Hepatocyte (in vitro differentiated cells): ENCODE results near the gene OVOL1. TPM values are rescaled to one million over a fixed set of nuclear protein-coding genes. Genes with fewer than 3 reads are reported as not detected.
"Not testable (repeated sequence)": the region's sequence is repeated elsewhere in the genome, so short reads cannot be mapped to it uniquely, and the experiment has no call there.

Experiments used
- DNase-seq: peaks from one replicate; pipeline ENCODE4 v3.0.0-alpha.2; 2016; ENCODE audit warnings: low spot score
- H2AFZ ChIP-seq: fragments of 200-600 bp; sonication (generic); 2 replicates; pipeline ENCODE4 v1.6.0; 2016; ENCODE audit warnings: antibody characterized with exemption, mild to moderate bottlenecking
- H3K27ac ChIP-seq: fragments of 200-600 bp; sonication (generic); 2 replicates; pipeline ENCODE4 v1.5.1; 2016; ENCODE audit warnings: mild to moderate bottlenecking
- H3K27me3 ChIP-seq: fragments of 200-600 bp; sonication (generic); 2 replicates; pipeline ENCODE4 v1.6.1; 2016
- H3K36me3 ChIP-seq: fragments of 200-600 bp; sonication (generic); replicated peaks from 2 replicates; pipeline ENCODE4 v1.5.1; 2016; ENCODE audit warnings: low read depth; ENCODE audit not compliant: insufficient read depth
- H3K4me1 ChIP-seq: fragments of 200-600 bp; sonication (generic); 2 replicates; pipeline ENCODE4 v1.5.1; 2016; ENCODE audit warnings: mild to moderate bottlenecking, moderate library complexity; ENCODE audit not compliant: insufficient read depth
- H3K4me2 ChIP-seq: fragments of 200-600 bp; sonication (generic); 2 replicates; pipeline ENCODE4 v1.6.0; 2016
- H3K4me3 ChIP-seq: fragments of 200-600 bp; sonication (generic); 2 replicates; pipeline ENCODE4 v1.5.1; 2016; ENCODE audit warnings: mild to moderate bottlenecking
- H3K79me2 ChIP-seq: fragments of 200-600 bp; sonication (generic); 2 replicates; pipeline ENCODE4 v1.6.0; 2017; ENCODE audit warnings: mild to moderate bottlenecking
- H3K9me2 ChIP-seq: fragments of 200-600 bp; sonication (generic); replicated peaks from 2 replicates; pipeline ENCODE4 v1.6.0; 2017; ENCODE audit warnings: mild to moderate bottlenecking; ENCODE audit not compliant: insufficient read depth
- H3K9me3 ChIP-seq: fragments of 200-600 bp; sonication (generic); 2 replicates; pipeline ENCODE4 v1.5.1; 2016; ENCODE audit warnings: low read depth, mild to moderate bottlenecking
- H4K20me1 ChIP-seq: fragments of 200-600 bp; sonication (generic); 2 replicates; pipeline ENCODE4 v1.6.0; 2016; ENCODE audit warnings: mild to moderate bottlenecking; ENCODE audit not compliant: insufficient read depth, poor library complexity, severe bottlenecking
- EZH2 ChIP-seq: fragments of 200-600 bp; sonication (generic); IDR thresholded peaks from 2 replicates; pipeline ENCODE4 v1.6.1; 2016; ENCODE audit warnings: antibody characterized with exemption, mild to moderate bottlenecking, borderline replicate concordance
- EZH2phosphoT487 ChIP-seq: fragments of 200-600 bp; sonication (generic); IDR thresholded peaks from one replicate; pipeline ENCODE4 v1.6.1; 2018; ENCODE audit warnings: antibody characterized with exemption, mild to moderate bottlenecking, low read depth, moderate library complexity; ENCODE audit not compliant: unreplicated experiment, severe bottlenecking
- WGBS: methylation state at CpG from one replicate; pipeline ENCODE4 v1.1.6; 2016; ENCODE audit warnings: low lambda C conversion rate; ENCODE audit errors: missing lambda C conversion rate; 5-methylcytosine and 5-hydroxymethylcytosine counted together
- polyA plus RNA-seq: library from polyadenylated mRNA; unstranded; fragments of >200 nt; fragmentation: Nextera tagmentation; extraction: Ambion mirVana; gene quantifications from 2 replicates; pipeline ENCODE4 v1.2.1, GENCODE V29; 2016
- total RNA-seq: library from RNA; depleted of rRNA; stranded (reverse); fragments of >200 nt; gene quantifications from 2 replicates; pipeline ENCODE4 v1.2.3, GENCODE V29; 2014
- TF ChIP-seq, protein P1 (sequence below): fragments of 200-600 bp; sonication (generic); IDR thresholded peaks from 2 replicates; pipeline ENCODE4 v1.5.1; 2016; ENCODE audit warnings: antibody characterized with exemption, mild to moderate bottlenecking; ENCODE audit not compliant: poor library complexity

The OVOL1 gene
- total and polyA plus RNA-seq, 2 experiments from 2014 or later, result 20.6 to 26.3 TPM

DNA sequence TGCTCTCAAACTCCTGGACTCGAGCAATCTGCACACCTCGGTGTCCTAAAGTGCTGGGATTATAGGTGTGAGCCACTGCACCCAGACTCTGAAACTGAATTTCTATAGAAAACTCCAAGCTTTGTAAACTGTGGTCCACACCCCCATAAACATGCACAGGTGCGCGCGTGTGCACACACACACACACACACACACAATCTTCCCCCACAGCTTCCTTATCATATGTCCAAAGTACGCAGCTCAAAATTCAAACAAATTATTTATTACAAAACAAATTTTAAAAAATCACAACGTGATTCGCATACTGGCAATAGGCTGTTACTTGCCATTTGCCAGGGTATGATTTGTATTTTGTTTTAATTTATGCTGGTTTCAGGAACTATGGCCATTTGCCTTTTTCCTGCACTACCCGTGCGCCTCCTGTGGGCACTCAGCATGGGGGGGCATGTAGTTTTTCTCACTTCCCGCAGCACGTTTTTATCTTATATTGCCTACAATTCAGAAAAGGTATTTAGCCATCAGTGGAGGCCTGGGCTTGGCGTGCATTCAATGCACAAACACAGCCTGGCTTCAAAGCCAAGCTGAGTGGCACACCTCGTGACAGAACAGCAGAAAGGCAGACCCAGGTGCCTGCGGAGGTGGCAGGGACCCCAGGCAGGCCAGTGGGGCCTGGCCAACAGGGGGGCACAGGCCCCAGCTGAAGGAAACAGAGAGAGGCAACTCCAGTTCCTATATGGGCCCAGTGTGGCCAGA lies 36.1 kb downstream of the OVOL1 start:
- H3K9me3 ChIP-seq, result no peaks in the 10 kb centered on the region
- H3K9me2 ChIP-seq, result no peaks in the 10 kb centered on the region
- TF ChIP-seq, protein P1, sequence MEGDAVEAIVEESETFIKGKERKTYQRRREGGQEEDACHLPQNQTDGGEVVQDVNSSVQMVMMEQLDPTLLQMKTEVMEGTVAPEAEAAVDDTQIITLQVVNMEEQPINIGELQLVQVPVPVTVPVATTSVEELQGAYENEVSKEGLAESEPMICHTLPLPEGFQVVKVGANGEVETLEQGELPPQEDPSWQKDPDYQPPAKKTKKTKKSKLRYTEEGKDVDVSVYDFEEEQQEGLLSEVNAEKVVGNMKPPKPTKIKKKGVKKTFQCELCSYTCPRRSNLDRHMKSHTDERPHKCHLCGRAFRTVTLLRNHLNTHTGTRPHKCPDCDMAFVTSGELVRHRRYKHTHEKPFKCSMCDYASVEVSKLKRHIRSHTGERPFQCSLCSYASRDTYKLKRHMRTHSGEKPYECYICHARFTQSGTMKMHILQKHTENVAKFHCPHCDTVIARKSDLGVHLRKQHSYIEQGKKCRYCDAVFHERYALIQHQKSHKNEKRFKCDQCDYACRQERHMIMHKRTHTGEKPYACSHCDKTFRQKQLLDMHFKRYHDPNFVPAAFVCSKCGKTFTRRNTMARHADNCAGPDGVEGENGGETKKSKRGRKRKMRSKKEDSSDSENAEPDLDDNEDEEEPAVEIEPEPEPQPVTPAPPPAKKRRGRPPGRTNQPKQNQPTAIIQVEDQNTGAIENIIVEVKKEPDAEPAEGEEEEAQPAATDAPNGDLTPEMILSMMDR, result no peak
- TF ChIP-seq EZH2phosphoT487 (no peak), EZH2 (no peak)
- no peak overlapping the region for H3K27ac ChIP-seq
- H4K20me1 ChIP-seq, result no peaks in the 10 kb centered on the region
- H2AFZ ChIP-seq, result no peak overlapping the region
- WGBS, result 88% methylated on average over 15 of the region's 15 CpGs
- H3K27me3 ChIP-seq, result no peaks in the 10 kb centered on the region
- no peaks in the 10 kb centered on the region for H3K79me2 ChIP-seq
- no peak for DNase-seq
- no peak overlapping the region for H3K4me3 ChIP-seq
- H3K36me3 ChIP-seq, result no peaks in the 10 kb centered on the region
- no peaks in the 10 kb centered on the region for H3K4me1 ChIP-seq
- H3K4me2 ChIP-seq, result no peak overlapping the region

DNA sequence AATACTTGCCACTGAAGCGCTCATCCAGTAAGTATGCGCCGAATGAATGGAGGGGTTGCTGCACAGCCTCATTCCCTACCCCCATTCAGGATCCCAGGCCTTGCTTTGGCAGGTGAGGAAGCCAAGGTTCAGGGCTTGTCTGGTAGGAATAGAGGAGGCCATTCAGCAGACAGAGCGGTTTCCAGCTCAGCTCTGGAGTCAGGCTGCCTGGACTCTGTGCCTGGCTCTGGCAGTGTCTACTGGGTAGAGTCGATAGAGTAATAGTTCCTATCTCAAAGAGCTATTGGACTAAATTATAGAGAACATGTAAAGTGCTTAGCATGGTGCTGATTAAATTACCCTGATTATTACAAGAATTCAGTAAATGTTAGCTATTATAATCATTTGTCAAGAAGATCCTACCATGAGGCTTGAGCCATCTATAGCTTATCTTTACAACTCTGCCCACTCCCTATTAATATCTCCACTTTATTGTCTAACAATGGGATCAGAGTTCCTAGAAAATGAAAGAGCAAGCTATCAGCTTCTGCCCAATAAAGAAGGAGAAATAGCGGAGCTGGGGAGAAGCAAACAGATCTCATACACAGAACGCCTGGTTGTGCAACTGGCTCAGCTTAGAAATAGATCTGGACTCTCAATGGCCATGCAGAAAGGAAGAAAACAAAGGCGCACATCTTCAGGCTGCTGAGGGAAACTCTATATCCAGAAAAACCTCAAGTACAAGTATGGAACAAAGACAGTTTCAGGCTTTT lies 40.3 kb downstream of the OVOL1 start:
- H3K36me3 ChIP-seq, result no peaks in the 10 kb centered on the region
- no peaks in the 10 kb centered on the region for H3K9me2 ChIP-seq
- H3K27me3 ChIP-seq, result no peaks in the 10 kb centered on the region
- no peak overlapping the region for H3K4me3 ChIP-seq
- no peak for DNase-seq
- H3K79me2 ChIP-seq, result no peaks in the 10 kb centered on the region
- H3K4me1 ChIP-seq, result no peaks in the 10 kb centered on the region
- no peaks in the 10 kb centered on the region for H3K9me3 ChIP-seq
- peak overlapping the region; percentile 68 for H3K27ac ChIP-seq
- no peak overlapping the region for H2AFZ ChIP-seq
- peak overlapping the region; percentile 46 for H3K4me2 ChIP-seq
- TF ChIP-seq EZH2phosphoT487, result no peak
- TF ChIP-seq, protein P1, result no peak
- no peak for TF ChIP-seq EZH2
- no peaks in the 10 kb centered on the region for H4K20me1 ChIP-seq
- 76% methylated on average over 8 of the region's 8 CpGs for WGBS

DNA sequence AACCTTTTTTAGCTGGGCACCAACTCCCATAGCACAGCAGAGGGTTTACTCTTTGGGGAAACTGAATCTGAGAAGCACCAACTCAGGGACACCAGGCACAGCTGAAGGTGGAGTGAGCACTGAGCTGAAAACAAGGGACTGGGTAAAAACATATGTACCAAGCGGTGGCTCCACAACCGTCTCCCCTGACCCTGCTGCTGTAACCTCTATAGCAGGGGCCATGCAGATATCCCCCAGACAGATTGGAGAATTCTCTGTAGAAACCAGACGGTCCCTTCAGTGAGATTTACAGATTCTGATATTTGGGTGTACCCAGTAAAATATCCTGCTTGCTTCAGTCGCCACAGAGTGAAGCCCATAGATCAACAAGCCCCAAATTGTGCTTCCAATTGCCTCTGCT lies 42.6 kb downstream of the OVOL1 start:
- no peak for DNase-seq
- Histone ChIP-seq H2AFZ (no peak overlapping the region), H3K36me3 (no peaks in the 10 kb centered on the region), H3K79me2 (peaks cover 9% of the 10 kb centered on the region), H3K4me3 (no peak overlapping the region), H3K27me3 (no peaks in the 10 kb centered on the region), H4K20me1 (no peaks in the 10 kb centered on the region), H3K4me1 (peaks cover 6% of the 10 kb centered on the region), H3K27ac (no peak overlapping the region), H3K4me2 (no peak overlapping the region), H3K9me2 (no peaks in the 10 kb centered on the region), H3K9me3 (no peaks in the 10 kb centered on the region)
- TF ChIP-seq EZH2phosphoT487, result no peak
- TF ChIP-seq, protein P1, result no peak
- no peak for TF ChIP-seq EZH2
- WGBS, result 63% methylated on average over 4 of the region's 4 CpGs

DNA sequence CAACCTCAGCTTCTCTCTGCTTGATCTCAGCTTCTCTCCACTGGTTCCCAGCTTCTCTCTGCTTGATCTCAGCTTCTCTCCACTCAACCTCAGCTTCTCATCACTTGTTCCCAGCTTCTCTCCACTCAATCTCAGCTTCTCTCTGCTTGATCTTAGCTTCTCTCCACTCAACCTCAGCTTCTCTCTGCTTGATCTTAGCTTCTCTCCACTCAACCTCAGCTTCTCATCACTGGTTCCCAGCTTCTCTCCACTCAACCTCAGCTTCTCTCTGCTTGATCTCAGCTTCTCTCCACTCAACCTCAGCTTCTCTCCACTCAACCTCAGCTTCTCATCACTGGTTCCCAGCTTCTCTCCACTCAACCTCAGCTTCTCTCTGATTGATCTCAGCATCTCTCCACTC lies 45.4 kb downstream of the OVOL1 start:
- H3K27me3 ChIP-seq, H3K27ac ChIP-seq, H3K4me3 ChIP-seq, H3K36me3 ChIP-seq, H3K9me3 ChIP-seq, H3K9me2 ChIP-seq, H3K4me2 ChIP-seq, H4K20me1 ChIP-seq, H2AFZ ChIP-seq, H3K4me1 ChIP-seq, DNase-seq: not testable (repeated sequence)
- peaks cover 13% of the 10 kb centered on the region for H3K79me2 ChIP-seq
